Daoy (cell line): ENCODE measurements around the gene CGAS. TPM values are rescaled to one million over a fixed set of nuclear protein-coding genes. Genes with fewer than 3 reads are reported as not detected.
"Not testable (repeated sequence)": the region's sequence is repeated elsewhere in the genome, so short reads cannot be mapped to it uniquely, and the experiment has no call there.

Experiments used
- DNase-seq: peaks from one replicate; pipeline ENCODE4 v3.0.0-alpha.2; 2015; ENCODE audit warnings: low read depth
- total RNA-seq: library from RNA; depleted of rRNA; stranded (reverse); fragments of >200 nt; shearing (Covaris generic); gene quantifications from 2 replicates; pipeline ENCODE4 v1.2.3, GENCODE V29; 2014; rRNA removed

CGAS gene
- 37.3 and 46.2 TPM in 2 replicates for total RNA-seq

DNA sequence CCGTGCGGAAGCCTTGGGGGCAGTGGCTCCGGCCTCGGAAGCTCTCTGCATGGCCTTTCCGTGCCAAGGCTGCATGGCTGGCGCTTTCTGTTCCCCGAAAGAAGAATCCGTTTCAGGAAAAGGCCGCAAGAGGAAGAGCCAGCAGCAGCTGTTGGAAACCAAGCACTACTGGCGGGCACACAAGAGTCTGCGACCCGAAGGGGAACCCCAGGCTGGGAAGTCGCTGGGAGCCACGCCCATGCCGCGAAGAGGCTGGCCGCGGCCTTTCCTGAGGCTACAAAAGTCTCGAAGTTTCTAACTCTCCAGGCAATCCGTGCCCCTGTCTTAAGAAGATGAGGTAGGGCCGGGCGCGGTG, at the start of gene CGAS:
TSS of gene CGAS (minus strand) at position 191 of the 355 bp plus-strand sequence. CDS start at position 75, 116 bp downstream.
- peak; percentile 88 for DNase-seq

DNA sequence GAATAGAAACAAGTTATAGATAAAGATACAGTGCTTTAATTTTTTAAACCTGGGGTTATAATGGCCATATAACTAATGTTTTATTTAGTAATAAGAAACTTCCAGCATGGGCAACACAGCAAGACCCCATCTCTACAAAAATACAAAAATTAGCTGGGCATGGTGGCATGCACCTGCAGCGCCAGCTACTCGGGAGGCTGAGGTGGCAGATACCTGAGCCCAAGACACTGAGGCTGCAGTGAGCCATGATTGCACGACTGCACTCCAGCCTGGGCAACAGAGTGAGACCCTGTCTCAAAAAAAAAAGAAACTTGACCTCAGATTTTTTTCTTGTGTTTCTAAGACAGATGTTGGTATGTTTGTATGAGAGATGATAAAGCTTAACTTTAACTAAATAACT, 45.8 kb upstream of the CGAS start:
- no peak for DNase-seq

DNA sequence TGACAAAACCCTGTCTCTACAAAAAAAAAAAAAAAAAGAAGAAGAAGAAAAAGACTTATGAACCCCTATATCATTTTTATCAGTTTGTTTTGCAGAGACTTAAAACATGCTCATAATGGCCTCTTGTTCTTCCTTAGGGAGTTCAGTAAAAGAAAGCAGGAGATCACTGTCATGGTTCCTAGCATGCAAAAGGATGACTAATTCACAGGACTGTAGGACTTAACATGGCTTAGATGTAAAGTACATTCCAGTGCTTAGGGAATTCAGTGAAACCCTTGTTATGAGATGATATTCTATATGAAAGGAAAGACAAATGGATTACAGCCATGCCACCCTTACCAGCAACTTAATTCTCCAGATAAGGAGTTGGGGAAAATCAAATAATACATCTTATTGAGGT, 39.3 kb upstream of the CGAS start:
- DNase-seq: no peak

DNA sequence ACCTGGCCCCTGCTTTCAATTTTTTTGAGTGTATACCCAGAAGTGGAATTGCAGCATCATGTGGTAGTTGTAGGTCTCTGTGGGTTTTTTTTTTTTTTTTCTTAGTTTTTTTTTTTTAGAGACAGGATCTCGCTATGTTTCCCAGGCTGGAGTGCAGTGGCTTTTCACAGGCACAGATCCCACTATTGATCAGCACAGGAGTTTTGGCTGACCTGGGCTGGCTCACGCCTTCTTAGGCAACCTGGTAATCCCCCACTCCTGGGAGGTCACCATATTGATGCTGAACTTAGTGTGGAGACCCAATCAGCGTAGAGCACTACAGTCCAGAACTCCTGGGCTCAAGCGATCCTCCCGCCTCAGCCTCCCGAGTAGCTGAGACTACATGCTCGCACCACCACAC, 35.4 kb upstream of the CGAS start:
- DNase-seq: no peak

DNA sequence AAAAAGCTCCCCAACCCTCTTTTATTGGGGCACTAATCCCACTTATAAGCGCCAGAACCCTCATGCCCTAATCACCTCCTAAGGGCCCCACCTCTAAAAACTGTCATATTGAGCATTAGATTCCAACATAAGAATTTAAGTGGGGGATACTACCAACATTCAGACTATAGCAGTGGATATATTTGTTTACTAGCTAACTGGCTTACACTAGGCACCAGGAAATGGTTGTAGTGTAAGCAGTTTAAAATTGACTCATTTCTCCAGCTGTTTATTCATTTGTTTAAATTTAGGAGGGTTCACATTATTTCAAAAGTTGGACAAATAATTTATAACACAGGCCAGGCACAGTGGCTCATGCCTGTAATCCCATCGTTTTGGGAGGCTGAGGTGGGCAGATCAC, 32.3 kb upstream of the CGAS start:
- DNase-seq: no peak

DNA sequence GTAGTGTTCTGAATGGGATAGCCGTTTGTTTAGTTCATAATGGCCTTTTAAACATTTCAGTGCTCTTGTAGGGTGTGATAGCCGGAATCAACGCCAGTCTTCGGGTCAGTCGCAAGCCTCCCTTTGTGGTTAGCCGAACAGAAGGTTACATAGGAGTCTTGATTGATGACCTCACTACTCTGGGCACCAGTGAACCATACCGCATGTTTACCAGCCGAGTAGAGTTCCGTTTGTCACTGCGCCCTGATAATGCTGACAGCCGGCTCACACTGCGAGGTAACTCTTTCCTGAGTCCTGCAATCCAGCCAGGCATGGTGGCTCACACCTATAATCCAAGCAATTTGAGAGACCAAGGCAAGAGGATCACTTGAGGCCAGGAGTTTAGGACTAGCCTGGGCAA, 29.9 kb upstream of the CGAS start:
- no peak for DNase-seq

DNA sequence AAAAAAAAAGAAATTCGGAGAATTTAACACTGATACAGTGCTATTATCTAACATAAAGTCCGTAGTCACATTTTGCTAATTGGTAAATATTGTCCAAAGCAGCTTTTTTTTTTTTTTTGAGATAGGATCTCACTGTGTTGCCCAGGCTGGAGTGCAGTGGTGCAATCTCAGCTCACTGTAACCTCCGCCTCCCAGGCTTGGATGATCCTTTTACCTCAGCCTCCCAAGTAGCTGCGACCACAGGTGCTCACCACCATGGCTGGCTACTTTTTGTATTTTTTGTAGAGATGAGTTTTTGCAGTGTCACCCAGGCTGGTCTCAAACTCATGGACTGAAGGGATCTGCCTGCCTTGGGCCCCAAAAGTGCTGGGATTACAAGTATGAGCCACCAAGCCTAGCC, 25.3 kb upstream of the CGAS start:
- no peak for DNase-seq

DNA sequence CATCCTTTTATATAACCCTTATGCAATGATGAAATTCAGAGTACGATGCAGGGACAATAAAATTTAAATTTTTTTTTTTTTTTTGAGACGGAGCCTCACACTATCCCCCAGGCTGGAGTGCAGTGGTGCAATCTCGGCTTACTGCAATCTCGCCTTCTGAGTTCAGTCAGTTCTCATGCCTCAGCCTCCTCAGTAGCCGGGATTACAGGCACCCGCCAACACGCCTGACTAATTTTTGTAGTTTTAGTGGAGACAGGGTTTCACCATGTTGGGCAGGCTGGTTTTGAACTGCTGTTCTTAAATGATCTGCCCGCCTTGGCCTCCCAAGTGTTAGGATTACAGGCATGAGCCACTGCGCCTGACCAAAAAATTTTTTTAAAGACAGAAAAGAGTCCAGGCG, 24.6 kb upstream of the CGAS start:
- no peak for DNase-seq

DNA sequence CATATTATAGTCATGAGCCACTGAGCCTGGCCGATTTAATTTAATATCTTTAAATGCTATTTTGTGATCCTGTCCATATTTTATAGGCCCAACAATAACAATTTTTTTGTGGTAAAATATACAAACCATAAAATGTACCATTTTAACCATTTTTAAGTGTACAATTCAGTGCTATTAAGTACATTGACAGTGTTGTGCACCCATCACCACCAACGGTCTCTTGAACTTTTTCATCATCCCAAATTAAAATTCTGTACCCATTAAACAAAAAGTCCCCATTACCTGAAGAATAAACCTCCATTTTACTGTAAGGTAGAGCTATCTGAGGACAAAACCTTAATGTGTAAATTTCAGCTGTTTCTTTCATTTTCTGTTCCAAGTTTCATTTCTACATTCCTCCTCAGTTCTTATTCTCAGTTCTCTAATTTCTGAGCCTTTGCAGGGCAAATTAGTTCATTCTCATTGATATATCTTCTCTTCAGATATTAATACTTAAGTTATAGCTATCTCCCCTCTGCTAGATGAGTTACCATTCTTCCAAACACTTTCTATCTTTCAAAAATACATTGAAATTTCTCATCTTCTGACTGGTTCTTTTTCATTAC, 19.7 kb upstream of the CGAS start:
- DNase-seq: no peak

DNA sequence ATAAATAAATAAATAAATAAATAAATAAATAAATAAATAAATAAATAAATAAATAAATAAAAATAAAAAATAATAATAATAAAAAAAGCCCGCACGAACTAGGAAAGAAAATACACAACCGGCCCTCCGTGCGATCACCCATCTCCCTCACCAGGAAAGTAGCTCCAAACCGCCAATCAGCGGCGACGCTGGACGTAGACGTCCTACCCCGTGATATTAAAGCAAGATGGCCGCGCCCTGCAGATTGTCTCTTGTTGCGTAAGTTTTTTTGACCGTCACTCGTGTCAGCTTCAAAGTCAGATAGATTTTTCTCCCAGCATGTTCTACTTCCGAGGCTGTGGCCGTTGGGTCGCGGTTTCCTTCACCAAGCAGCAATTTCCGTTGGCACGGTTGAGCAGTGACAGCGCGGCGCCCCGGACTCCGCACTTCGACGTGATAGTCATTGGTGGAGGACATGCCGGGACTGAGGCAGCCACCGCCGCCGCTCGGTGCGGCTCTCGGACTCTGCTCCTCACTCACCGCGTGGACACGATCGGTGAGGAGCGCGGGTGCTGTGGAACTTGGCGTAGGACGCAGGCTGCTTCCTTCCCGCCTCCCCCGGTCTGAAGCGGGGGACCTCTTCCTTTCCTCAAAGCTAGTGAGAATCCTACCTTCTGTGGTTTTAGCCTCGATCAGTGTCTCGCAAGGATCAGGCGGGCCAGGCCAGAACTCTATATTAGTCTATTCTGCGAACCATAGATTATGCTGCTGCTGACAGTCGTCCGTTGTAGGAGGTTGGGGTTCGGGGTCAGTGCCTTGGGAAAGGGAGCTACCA, 9.6 kb upstream of the CGAS start, which contains the start of gene MTO1:
TSS of gene MTO1 (plus strand) at position 201 of the 814 bp plus-strand sequence. CDS start at position 319, 118 bp downstream.
- peak; percentile 95 for DNase-seq

DNA sequence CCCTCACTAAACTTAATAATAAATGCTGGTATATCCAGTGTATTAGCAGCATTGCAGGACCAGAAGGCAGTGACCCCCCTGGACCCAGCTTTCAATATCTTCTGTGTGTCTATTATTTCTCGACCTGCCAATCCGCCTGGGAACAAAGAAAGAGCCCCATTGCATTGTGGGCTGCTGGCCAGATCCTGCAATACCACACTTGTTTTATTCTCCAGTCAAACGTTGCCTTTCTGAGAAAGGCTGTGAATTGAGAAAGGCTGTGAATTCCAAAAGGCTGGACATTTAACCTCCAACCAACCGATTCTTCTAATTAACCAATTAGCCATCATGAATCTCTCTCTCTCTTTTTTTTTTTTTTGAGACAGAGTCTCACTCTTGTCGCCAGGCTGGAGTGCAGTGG, 8.0 kb upstream of the CGAS start:
- DNase-seq: no peak

DNA sequence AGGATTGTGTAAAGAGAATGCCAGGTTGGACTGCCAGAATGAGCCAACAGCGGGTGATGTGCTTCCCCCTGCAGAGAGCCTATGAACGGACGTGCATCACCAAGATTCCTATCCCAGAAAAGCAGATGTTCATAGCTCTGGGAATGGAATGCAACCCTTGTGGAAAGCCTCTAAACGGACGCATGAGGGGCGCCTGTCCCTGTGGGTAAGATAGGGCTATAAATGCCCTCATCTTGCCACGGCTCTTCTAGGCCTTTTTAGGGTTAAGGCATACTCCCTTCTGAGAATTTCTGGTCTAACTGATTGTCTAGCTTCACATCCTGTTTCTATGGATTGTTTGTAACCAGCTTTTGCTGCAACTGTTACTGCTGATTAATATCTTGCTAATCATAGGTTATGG, 7.4 kb upstream of the CGAS start:
- DNase-seq: not testable (repeated sequence)

DNA sequence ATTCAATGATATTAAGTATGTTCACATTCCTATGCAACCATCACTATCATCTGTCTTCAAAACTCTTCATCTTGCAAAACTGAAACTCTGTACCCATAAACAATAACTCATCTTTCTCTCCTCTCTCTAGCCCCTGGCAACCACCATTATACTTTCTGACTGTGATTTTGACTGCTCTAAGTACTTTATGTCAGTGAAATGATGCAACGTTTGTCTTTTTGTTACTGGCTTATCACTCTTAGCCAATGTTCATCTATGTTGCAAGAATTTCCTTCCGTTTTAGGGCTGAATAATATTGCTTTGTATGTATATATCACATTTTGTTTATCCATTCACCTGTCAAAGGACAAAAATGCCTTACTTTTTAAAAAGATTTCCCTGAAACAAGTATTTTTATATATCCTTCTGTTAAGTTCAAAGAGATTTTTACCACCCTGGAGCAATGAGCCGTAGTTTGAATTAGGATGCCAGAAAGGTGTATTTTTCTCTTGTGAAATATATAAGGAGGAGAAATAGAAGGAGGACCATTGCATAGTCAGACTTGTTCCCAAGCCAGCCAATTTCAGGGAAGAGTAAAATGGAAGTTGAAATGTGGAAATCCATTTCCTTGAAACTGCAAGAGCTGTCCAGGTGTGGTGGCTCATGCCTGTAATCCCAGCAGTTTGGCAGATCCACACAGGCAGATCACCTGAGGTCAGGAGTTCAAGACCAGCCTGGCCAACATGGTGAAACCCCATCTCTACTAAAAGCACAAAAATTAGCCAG, 4.0 kb upstream of the CGAS start:
- DNase-seq: no peak

DNA sequence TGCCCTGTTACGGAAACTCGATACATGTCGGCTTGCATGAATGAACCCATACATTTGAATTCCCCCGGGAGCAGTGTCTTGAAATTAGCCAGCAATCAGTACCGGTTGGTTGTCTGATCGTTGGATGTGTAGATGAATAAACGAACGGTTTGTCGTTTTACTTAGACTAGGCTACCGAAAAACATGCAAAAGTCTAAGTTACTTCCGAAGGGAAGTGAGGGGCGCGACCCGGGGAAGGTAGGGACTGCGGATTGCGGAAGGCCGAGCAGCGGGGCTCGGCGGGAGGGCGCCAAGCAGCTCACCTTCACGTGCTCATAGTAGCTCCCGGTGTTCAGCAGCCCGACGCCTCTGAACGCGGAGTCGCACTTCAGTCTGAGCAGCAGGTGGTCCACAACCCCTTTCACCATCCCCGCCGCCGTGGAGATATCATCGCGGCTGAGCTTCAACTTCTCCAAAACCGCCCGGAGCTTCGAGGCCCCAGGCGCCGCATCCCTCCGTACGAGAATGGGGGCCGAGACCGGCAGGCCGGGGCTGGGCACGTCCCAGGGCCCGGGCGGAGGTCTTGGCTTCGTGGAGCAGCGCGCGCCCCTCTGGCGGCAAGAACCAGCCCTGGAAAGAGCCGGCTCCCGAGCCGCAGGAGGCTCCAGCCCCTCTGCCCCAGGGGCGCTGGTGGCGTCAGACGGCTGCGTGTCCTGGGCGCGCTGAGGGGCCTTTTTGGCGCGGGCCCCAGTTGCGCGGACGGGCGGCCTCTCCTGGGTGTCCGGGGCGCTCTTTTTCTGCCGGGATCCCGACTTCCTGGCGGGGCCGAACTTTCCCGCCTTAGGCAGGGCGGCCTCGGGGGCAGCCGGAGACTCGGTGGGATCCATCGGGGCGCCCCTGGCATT, 632 bp downstream of the CGAS start:
- peak; percentile 72 for DNase-seq

DNA sequence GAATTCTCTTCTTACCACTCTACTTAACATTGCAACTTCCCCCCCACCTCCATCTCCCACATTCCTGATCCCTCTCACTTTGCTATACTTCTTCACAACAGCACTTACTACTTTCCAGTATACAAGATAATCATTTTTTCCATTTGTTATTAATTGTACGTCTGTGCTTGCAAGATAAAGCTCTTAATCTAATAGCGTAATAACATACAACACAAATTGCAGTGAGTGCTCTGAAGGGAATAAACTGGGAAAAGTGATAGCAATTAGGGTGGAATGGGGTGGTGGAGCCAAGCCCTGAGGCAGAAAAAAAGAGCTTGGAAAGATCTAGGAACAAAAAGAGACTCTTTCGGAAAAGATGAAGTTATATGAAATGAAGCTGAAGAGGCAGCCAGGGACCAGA, 8.5 kb downstream of the CGAS start:
- no peak for DNase-seq

DNA sequence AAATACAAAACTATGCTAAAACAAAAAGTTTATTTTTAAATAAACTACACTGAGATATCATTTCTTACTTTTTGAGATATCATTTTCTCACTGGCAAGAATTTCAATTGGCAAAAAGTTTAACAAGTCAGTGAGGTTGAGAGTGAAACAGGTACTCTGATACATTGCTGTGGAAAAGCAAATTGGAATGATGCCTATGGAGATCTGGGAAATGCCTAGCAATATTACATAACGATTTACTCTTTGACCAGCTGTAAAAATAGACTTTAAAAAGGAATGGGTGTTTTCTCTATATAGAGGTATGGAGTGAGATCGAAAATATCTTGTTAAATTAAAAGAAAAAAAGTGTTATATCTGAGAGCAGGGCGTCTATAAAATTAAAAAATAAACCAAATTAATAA, 16.9 kb downstream of the CGAS start:
- no peak for DNase-seq

DNA sequence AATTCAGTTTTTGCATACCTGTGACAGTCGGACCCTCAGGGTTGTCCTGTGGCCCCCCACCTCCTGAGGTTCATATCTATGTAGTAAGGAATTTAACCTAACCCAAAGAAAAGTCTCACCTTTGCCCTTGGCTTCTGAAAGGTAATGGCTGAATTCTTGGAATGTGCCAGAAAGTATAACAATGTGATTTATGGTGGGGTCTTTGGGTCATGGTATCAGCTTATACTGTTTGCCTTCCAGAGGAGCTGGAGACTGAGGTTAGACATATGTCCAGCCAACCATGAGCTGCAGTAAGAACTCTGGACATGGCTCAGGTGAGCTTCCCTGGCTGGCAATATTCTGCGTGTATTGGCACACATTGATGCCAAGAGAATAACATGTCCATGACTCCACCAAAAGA, 30.6 kb downstream of the CGAS start:
- no peak for DNase-seq

DNA sequence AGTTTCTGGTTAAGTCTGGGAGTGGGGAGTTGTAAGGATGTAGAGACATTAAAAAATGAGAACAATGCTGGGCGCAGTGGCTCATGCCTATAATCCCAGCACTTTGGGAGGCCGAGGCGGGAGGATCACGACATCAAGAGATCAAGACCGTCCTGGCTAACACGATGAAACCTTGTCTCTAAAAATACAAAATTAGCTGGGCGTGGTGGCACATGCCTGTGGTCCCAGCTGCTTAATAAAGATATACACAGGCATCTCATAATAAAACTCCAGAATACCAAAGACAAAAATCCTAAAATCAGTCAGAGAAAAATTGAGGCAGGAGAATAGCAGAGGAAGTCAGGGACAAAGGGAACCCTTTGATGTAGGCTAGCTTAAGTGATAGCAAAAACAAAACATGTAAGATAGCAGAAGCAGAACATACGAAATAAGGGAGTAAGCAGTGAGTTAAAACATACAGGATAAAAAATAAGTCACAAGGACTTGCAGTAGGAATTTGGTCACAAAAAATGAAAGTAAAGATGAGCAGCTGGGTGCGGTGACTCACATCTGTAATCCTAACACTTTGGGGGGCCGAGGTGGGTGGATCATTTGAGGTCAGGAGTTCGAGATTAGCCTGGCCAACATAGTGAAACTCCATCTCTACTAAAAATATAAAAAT, 33.9 kb downstream of the CGAS start:
- peak; percentile 36 for DNase-seq

DNA sequence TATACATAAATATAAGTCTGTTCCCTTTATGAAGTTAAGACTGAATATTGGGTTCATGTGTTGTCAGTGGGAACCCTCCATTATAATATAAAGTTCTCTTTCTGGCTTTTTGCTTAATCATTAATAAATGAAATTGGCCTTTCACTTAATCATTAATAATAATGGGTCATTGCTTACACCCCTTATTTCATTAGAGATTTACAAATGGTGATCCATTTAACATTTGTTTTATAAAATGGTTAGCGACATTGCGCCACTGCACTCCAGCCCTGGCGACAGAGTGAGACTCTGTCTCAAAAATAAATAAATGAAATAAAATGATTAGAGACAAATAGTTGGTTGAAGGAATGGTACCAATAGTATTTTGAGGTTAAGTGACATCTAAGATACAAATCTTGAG, 39.0 kb downstream of the CGAS start:
- DNase-seq: no peak

DNA sequence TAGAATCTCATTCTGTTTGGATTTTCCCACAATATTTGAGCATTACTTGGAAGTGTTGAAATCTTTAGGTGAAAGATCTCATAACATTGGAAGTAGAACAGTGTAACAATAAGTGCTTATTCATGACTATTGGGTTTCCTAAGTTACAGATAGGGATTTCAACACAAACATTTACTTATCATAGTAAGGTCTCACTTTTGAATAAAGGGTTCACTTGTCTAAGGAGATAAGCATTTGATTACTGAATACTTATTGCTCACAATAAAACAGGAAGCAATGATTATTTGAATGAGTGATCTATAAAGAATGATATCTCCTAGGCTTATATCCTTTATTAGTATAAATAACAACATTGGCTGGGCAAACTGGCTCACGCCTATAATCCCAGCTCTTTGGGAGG, 42.7 kb downstream of the CGAS start:
- DNase-seq: no peak

DNA sequence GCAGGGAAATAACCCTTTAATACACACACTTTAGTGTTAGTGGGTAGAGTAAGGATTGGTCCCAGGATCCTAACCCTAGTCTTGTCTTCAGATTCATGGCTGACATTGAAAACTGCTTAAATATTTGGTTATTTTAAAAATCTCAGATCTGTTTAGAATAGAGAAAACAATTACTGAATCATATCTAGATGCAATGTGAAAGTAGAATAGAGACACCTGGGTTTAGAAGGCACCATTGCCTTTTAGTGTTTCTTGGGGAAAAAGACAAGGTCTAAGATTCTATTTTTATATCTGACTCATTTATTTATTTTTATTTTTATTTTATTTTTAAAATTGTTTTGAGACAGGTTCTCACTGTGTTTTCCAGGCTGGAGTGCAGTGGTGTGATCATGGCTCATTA, 51.4 kb downstream of the CGAS start:
- no peak for DNase-seq
